Right kidney (tissue), 9 donors: ENCODE data around the gene ATP5MC2.
"Not testable (repeated sequence)": the region's sequence is repeated elsewhere in the genome, so short reads cannot be mapped to it uniquely, and the experiment has no call there.

Source experiments
- DNase-seq: peaks from one replicate; pipeline ENCODE4 v3.0.0-alpha.2; 2016
- long read RNA-seq, 8 donors: transcript quantifications; one replicate each; lab custom pipeline, GENCODE V29; 2026

Gene ATP5MC2
- long read RNA-seq, donor 1, transcript ATP5MC2-202 (5 exons, 878 nt), result major isoform, 293 of 603 reads
- long read RNA-seq, donor 1, transcript ATP5MC2-203 (4 exons, 1,976 nt), result minor isoform, 73 of 603 reads
- long read RNA-seq, donor 1, partial matches to known transcripts, result 221 of 603 reads
- long read RNA-seq, donor 1, other reads (novel, unspliced or antisense), result 12 of 603 reads
- long read RNA-seq, donor 2, transcript ATP5MC2-203 (4 exons, 1,976 nt), result minor isoform, 77 of 656 reads
- long read RNA-seq, donor 2, transcript ATP5MC2-202 (5 exons, 878 nt), result major isoform, 228 of 656 reads
- long read RNA-seq, donor 2, partial matches to known transcripts, result 334 of 656 reads
- long read RNA-seq, donor 2, other reads (novel, unspliced or antisense), result 15 of 656 reads
- long read RNA-seq, donor 3, transcript ATP5MC2-202 (5 exons, 878 nt), result major isoform, 162 of 406 reads
- long read RNA-seq, donor 3, transcript ATP5MC2-203 (4 exons, 1,976 nt), result minor isoform, 49 of 406 reads
- long read RNA-seq, donor 3, partial matches to known transcripts, result 181 of 406 reads
- long read RNA-seq, donor 3, other reads (novel, unspliced or antisense), result 11 of 406 reads
- long read RNA-seq, donor 4, transcript ATP5MC2-203 (4 exons, 1,976 nt), result minor isoform, 84 of 774 reads
- long read RNA-seq, donor 4, transcript ATP5MC2-202 (5 exons, 878 nt), result major isoform, 302 of 774 reads
- long read RNA-seq, donor 4, partial matches to known transcripts, result 365 of 774 reads
- long read RNA-seq, donor 4, other reads (novel, unspliced or antisense), result 19 of 774 reads
- long read RNA-seq, donor 5, transcript ATP5MC2-203 (4 exons, 1,976 nt), result minor isoform, 116 of 931 reads
- long read RNA-seq, donor 5, transcript ATP5MC2-202 (5 exons, 878 nt), result major isoform, 453 of 931 reads
- long read RNA-seq, donor 5, partial matches to known transcripts, result 344 of 931 reads
- long read RNA-seq, donor 5, other reads (novel, unspliced or antisense), result 18 of 931 reads
- long read RNA-seq, donor 6, transcript ATP5MC2-203 (4 exons, 1,976 nt), result minor isoform, 150 of 925 reads
- long read RNA-seq, donor 6, transcript ATP5MC2-202 (5 exons, 878 nt), result major isoform, 319 of 925 reads
- long read RNA-seq, donor 6, partial matches to known transcripts, result 431 of 925 reads
- long read RNA-seq, donor 6, other reads (novel, unspliced or antisense), result 21 of 925 reads
- long read RNA-seq, donor 7, transcript ATP5MC2-202 (5 exons, 878 nt), result major isoform, 521 of 1,261 reads
- long read RNA-seq, donor 7, transcript ATP5MC2-203 (4 exons, 1,976 nt), result minor isoform, 154 of 1,261 reads
- long read RNA-seq, donor 7, partial matches to known transcripts, result 545 of 1,261 reads
- long read RNA-seq, donor 7, other reads (novel, unspliced or antisense), result 40 of 1,261 reads
- long read RNA-seq, donor 8, transcript ATP5MC2-202 (5 exons, 878 nt), result major isoform, 252 of 570 reads
- long read RNA-seq, donor 8, transcript ATP5MC2-203 (4 exons, 1,976 nt), result minor isoform, 70 of 570 reads
- long read RNA-seq, donor 8, partial matches to known transcripts, result 234 of 570 reads
- long read RNA-seq, donor 8, other reads (novel, unspliced or antisense), result 12 of 570 reads

GRCh38 chr12:53675701-53676607 lies at the start of gene ATP5MC2:
Gene ATP5MC2 (minus strand): TSS chr12:53676083. CDS start chr12:53672614, 3,469 bp downstream.
- DNase-seq, result peak; percentile 99

GRCh38 chr12:53722450-53723041 lies 46.7 kb upstream of the ATP5MC2 start:
- no peak for DNase-seq

- no peak for DNase-seq
Measured at GRCh38 chr12:53720946-53721345, 45.1 kb upstream of the ATP5MC2 start.

GRCh38 chr12:53719649-53720048 lies 43.8 kb upstream of the ATP5MC2 start:
- no peak for DNase-seq

- DNase-seq, result not testable (repeated sequence)
Measured at GRCh38 chr12:53718567-53718966, 42.7 kb upstream of the ATP5MC2 start.

- no peak for DNase-seq
Measured at GRCh38 chr12:53717319-53717718, 41.4 kb upstream of the ATP5MC2 start.

- no peak for DNase-seq
Measured at GRCh38 chr12:53714004-53714403, 38.1 kb upstream of the ATP5MC2 start.

GRCh38 chr12:53713516-53713915 lies 37.6 kb upstream of the ATP5MC2 start:
- no peak for DNase-seq

DNA sequence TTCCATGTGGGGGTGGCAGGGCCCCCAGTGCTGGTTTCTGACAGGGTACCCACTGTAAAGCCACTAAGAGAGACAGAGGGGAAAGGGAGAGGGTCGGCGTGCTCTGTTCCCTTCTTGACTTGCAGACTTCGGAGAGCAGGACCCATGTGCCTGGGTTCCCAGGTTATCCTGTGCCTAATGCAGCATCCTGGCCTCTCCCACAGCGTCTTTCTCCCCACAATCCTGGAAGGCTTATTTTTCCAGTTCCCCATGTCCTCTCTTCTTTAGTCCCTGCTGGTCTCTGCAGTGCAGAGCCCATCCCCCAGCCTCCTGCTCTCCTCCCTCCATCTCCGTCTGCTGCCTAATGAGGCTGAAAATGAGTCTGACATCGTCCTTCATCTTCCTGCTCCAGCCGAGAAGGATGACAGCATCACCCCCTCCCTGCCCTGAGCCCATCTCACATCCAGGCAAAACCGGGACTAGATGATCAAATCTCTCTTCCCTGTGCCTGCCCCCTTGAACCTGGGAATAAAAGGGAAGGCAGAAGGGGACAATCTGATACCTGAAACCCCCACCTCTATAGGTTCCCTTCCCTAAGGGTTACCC lies 36.3 kb upstream of the ATP5MC2 start:
- DNase-seq, result no peak

DNA sequence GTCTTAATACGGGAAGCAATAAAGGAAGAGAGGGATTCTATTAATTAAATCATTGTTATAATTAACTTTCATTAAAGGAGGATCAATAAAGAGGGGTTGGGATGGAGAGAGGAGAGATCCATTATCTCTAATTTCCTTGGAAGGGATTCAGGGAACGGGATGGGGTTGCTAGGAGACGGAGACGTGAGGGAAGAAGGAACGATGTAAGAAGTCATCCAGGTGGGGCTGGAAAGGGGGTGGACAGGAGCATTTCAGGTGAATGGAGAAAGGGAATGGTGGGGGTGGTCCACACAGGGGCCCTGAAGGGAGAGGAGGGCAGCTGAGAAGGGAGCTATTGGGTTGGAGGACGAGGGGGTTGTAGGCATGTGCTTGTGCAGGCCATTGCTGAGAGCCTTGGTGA lies 34.2 kb upstream of the ATP5MC2 start:
- DNase-seq, result no peak

DNA sequence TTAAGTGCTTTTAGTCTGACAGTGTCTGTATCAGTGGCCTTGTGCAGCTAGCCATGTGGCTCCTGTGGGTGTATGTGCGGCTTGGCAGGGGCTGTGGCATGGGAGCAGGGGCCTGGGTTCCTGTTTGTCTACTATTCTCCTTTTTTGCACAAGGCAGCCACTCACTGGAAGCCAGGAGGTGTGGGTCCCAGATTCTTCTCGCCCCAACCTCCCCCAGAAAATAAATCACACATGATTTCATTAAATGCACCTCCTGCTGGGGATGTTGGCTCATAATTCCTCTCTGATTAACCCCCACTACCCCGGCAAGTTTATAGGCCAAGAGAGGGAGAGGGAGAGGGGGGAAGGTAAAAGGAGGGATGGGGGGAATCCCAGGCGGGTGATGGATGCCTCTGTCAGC lies 33.8 kb upstream of the ATP5MC2 start:
- no peak for DNase-seq

DNA sequence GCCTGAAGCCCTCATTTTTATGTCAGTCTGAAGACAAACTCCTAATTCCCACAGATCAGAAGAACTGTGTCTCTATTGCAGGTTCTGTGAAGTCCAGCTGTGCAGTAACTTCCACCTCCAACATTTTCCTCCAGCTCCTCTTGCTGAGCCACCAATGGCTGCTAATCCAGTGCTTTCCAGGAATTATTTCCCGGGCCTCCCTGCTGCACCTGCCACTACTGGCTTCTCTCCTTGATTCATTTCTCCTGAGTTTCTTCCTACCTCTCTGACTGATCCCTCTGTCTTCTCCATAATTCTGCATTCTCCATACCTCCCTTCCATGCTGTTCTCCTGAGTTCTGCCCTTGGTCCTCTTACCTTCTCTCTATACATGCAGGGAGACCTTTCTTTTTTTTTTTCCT lies 30.2 kb upstream of the ATP5MC2 start:
- no peak for DNase-seq

GRCh38 chr12:53703756-53704155 lies 27.9 kb upstream of the ATP5MC2 start:
- no peak for DNase-seq

DNA sequence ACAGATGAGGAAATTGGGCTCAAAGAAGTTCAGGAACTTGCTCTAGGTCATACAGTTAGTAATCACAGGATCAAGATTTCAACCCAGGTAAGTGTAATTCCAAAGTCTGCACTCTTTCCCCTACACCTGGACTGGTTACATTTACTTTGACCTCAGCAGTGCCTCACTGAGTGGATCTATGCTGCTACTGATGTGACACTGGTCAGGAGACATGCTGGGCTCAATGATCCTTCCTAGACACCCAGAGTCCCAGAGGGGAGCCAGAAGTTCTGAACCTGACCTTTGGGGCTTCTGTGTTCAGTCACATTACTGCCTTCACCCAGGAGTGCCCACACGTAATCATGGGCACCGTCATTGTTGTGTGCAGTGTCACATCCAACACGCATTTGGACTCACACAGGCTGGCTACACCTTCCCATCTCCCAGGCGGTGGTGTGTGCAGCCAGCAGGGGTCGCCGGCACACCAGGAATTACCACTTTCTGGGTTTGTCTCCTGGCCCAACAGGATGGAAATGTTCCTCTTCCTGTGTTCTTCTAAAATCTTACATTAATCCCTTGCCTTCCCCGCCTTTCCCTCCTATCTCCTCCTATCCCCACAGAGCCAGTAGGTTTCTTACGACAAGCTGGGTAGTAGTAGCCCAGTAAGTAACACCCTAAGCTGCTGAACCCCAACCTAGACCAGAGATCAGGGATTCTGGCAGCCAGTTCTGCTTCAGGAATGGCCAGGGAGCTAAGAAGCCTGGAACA lies 25.8 kb upstream of the ATP5MC2 start:
- peak; percentile 71 for DNase-seq

GRCh38 chr12:53700567-53700966 lies 24.7 kb upstream of the ATP5MC2 start:
- no peak for DNase-seq

DNA sequence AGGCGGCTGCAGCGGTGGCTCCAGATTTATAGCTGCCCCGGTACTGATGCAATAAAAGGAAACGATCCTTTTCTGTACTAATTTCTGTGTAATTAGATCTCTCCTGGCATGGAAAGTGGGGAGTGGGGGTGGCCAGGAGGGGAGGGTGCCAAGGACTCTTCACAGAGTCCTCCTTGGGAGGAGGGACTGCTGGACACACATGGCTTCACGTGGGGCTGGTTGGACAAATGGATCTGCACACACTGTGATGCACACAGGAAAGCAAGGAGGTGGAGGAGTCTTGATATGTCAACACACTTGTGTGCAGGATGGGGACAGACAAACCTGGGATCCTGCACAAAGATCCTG lies 23.8 kb upstream of the ATP5MC2 start:
- DNase-seq, result no peak

DNA sequence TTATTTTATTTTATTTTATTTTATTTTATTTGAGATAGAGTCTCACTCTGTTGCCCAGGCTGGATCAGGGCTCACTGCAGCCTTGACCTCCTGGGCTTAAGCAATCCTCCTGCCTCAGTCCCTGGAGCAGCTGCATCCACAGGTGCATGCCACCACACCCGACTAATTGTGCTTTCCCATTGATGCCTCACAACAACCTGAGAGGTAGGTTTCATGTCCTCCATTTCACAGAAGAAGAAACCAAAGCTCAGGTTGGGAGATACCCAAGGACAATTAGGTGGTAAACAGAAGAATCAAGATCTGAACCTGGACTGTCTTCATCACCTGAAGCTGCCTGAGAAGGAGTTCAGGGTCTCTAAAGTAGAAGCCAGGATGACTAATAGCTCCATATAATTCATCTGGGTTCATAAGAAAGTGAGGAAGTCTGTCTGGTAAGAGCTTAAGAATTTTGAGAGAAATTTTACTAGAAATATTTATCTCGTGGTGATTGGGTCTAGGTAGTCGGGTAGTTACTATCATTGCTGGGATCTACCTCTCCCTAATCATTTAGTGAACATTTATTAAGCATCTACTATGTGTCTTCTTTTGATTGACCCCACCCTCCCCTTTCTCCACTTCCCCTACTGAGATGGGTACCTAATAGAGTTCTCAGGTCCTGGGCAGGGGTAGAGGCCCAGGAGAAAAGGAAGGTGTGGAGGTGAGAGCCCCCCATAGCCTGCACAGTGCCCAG lies 23.2 kb upstream of the ATP5MC2 start:
- DNase-seq, result no peak

DNA sequence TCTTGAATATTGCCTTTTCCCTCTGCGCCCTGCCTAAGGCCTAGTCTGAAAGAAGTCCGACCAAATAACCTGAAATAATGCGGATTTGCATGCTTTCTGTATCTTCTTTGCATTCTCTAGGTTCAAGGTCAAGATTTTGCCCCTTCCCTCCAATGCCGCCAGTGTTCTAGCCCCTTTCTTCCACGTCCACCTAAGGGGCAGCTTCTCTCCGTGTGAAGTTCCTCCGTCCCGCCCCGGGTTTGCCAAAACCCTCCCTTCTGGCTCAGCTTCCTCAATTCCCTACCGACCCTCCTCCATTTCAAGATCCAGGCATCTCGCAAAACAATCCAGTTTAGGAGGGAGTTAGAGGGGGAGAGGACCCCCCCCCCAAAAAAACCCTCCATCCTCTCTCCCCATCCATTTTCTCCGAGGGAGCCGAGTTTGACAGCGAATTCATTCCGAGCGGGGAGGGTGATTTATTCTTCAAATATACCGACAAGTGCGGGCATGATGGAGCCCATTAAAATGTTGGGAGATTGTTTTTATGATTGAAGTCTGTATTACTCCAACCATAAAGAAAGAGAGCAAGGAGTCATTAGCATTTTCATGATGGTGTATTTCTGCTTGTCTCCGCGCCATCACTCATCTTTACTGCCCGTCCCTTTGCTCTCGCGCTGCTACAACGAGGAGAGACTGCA lies 20.9 kb upstream of the ATP5MC2 start:
- no peak for DNase-seq
